ENCODE data around the gene ASB4.

The ASB4 gene

GRCh38 chr7:95509199-95509598 is 23.5 kb downstream of the ASB4 start:
- TF ChIP-seq, protein P1, sequence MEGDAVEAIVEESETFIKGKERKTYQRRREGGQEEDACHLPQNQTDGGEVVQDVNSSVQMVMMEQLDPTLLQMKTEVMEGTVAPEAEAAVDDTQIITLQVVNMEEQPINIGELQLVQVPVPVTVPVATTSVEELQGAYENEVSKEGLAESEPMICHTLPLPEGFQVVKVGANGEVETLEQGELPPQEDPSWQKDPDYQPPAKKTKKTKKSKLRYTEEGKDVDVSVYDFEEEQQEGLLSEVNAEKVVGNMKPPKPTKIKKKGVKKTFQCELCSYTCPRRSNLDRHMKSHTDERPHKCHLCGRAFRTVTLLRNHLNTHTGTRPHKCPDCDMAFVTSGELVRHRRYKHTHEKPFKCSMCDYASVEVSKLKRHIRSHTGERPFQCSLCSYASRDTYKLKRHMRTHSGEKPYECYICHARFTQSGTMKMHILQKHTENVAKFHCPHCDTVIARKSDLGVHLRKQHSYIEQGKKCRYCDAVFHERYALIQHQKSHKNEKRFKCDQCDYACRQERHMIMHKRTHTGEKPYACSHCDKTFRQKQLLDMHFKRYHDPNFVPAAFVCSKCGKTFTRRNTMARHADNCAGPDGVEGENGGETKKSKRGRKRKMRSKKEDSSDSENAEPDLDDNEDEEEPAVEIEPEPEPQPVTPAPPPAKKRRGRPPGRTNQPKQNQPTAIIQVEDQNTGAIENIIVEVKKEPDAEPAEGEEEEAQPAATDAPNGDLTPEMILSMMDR (IDR thresholded peaks at IDR 0.05; ENCODE audit: insufficient read depth, missing control alignments): no peak
- FAIRE-seq (peak; percentile 95), DNase-seq (ENCODE audit: insufficient read length, low spot score) (no peak)

DNA sequence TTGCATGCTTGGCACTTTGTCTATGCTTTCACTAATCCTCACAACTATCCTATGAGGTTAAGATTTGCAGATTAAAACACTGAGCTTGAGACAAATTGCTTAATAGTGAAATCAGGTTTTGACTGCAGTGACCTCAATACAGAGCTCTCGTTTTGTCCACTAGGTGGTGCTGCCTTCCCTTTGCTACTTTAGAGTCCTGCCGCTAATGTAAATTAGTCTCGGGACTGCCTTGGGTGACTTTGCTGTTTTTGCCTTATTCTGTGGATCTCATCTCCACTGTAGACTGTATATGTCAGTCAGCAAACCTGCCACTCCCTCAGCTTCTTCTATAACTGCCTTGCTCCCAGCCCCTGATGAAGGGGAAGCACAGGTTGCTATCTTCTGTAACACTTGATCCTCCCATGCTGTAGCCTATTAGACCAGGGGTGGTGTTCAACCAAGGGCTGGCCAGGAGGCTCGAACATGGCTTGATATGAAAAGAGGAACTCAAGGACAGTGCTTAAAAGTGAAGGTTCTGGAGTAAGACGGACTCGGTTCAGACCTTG is 26.0 kb downstream of the ASB4 start:
- TF ChIP-seq, protein P1 (IDR thresholded peaks at IDR 0.05; ENCODE audit: insufficient read depth, missing control alignments): peak; percentile 89
- DNase-seq (ENCODE audit: insufficient read length, low spot score) (no peak), FAIRE-seq (peak; percentile 74)

DNA sequence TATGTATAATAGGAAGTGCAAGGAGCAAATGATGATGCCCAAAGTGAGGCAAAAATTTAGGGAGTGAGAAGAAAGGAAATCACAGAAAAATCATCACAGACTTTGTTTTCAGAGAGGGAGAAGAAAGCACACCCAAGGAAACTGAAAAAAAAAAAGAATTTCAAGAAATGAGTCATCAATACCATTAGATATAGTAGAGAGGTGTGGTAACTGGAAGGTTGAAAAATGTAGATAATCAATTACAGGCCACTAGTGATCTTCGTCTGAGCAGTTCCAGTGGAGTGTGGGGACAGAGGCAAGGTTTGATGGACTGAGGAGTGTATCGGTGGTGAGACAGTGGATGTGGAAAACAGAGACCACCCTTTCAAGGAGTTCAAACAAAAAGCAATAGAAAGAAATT is 31.7 kb downstream of the ASB4 start:
- DNase-seq (ENCODE audit: insufficient read length, low spot score): no peak
- no peak for FAIRE-seq
- TF ChIP-seq, protein P1 (IDR thresholded peaks at IDR 0.05; ENCODE audit: insufficient read depth, missing control alignments): no peak

DNA sequence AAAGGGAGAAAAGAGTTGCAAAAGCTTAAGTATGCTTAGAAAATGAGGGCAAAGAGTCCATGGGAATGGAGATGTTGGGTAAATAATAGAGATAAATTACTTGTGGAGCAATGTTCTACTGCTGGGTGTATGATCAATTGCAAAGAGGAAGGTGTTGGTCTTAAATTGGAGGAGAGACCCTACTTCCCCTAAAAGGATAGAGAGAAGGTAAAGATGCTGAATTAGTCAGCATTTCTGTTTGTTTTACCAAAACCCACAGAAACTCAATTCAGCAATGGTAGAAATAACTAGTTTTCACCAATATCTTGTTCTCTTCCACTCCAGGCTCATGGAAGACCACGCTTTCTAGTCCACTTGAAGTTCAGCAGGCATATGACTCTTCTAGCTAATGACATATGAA is 32.1 kb downstream of the ASB4 start:
- FAIRE-seq (no peak), DNase-seq (ENCODE audit: insufficient read length, low spot score) (no peak)
- TF ChIP-seq, protein P1 (IDR thresholded peaks at IDR 0.05; ENCODE audit: insufficient read depth, missing control alignments): no peak

DNA sequence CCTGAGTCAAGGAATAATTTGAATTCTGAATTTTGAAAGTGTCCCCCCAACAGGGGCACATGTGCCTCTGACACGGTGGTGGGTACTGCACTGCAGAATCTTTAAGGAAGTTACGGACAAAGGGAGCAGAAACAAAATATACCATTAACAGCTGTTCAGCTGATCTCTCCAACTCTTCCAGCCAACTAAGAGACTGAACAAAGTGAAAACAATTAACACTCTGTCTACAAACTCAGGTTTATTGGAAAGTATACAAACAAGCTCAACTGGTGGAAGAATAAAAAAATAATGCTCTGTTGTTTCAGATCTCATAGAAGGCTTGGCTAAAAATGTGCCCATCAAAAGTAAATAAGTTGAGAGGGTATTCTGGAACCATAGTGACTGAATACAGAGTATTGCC is 34.4 kb downstream of the ASB4 start:
- TF ChIP-seq, protein P1 (IDR thresholded peaks at IDR 0.05; ENCODE audit: insufficient read depth, missing control alignments): no peak
- DNase-seq (ENCODE audit: insufficient read length, low spot score) (no peak), FAIRE-seq (no peak)

GRCh38 chr7:95525503-95525902 is 39.8 kb downstream of the ASB4 start:
- FAIRE-seq: no peak
- no peak for DNase-seq (ENCODE audit: insufficient read length, low spot score)
- TF ChIP-seq, protein P1 (IDR thresholded peaks at IDR 0.05; ENCODE audit: insufficient read depth, missing control alignments): no peak

GRCh38 chr7:95526128-95526738 is 40.5 kb downstream of the ASB4 start:
- TF ChIP-seq, protein P1 (IDR thresholded peaks at IDR 0.05; ENCODE audit: insufficient read depth, missing control alignments): no peak
- FAIRE-seq (no peak), DNase-seq (ENCODE audit: insufficient read length, low spot score) (no peak)

Data from D721Med (cell line).